RWPE2 (cell line): Measurements from ENCODE around the gene PRMT1.

ENCODE experiments used
- ATAC-seq: fragments of 200-7000 bp; cut with Tn5 transposase; 3 replicates; pipeline ENCODE4 v1.9.1; 2021; ENCODE audit warnings: low read depth
- DNase-seq: peaks from one replicate; pipeline ENCODE4 v3.0.0-alpha.2; 2020; ENCODE audit warnings: low spot score
- H3K27ac ChIP-seq: fragments of 450-650 bp; 2 replicates; pipeline ENCODE4 v1.5.1; 2017; ENCODE audit warnings: mild to moderate bottlenecking; ENCODE audit not compliant: poor library complexity, severe bottlenecking
- H3K27me3 ChIP-seq: fragments of 250-450 bp; sonication (Bioruptor Pico); 2 replicates; pipeline ENCODE4 v1.5.1; 2021; ENCODE audit warnings: mild to moderate bottlenecking, moderate library complexity; ENCODE audit not compliant: insufficient read depth, poor library complexity, severe bottlenecking
- H3K36me3 ChIP-seq: fragments of 250-450 bp; sonication (Bioruptor Pico); 2 replicates; pipeline ENCODE4 v1.5.1; 2020; ENCODE audit warnings: low read depth, mild to moderate bottlenecking, moderate library complexity
- H3K4me1 ChIP-seq: fragments of 250-450 bp; sonication (Bioruptor Pico); 2 replicates; pipeline ENCODE4 v1.5.1; 2021; ENCODE audit warnings: mild to moderate bottlenecking, moderate library complexity; ENCODE audit not compliant: insufficient read depth, poor library complexity, severe bottlenecking
- H3K4me3 ChIP-seq: fragments of 250-450 bp; sonication (Bioruptor Pico); 2 replicates; pipeline ENCODE4 v1.5.1; 2021; ENCODE audit warnings: mild to moderate bottlenecking, moderate library complexity; ENCODE audit not compliant: severe bottlenecking
- H3K9me3 ChIP-seq: fragments of 250-450 bp; sonication (Bioruptor Pico); 2 replicates; pipeline ENCODE4 v1.5.1; 2021; ENCODE audit warnings: mild to moderate bottlenecking, moderate library complexity; ENCODE audit not compliant: severe bottlenecking
- TF ChIP-seq, protein P1 (sequence below): fragments of 450-650 bp; IDR thresholded peaks from one replicate; pipeline ENCODE4 v1.5.1; 2017; ENCODE audit warnings: mild to moderate bottlenecking, moderate library complexity; ENCODE audit not compliant: poor library complexity, severe bottlenecking

The PRMT1 gene

GRCh38 chr19:49651820-49652550 is 25.1 kb upstream of the PRMT1 start:
- ATAC-seq: no peak
- H3K4me1 ChIP-seq: no peaks in the 10 kb centered on the region
- H3K27ac ChIP-seq: no peak overlapping the region
- H3K36me3 ChIP-seq: peaks cover 71% of the 10 kb centered on the region
- TF ChIP-seq, protein P1, sequence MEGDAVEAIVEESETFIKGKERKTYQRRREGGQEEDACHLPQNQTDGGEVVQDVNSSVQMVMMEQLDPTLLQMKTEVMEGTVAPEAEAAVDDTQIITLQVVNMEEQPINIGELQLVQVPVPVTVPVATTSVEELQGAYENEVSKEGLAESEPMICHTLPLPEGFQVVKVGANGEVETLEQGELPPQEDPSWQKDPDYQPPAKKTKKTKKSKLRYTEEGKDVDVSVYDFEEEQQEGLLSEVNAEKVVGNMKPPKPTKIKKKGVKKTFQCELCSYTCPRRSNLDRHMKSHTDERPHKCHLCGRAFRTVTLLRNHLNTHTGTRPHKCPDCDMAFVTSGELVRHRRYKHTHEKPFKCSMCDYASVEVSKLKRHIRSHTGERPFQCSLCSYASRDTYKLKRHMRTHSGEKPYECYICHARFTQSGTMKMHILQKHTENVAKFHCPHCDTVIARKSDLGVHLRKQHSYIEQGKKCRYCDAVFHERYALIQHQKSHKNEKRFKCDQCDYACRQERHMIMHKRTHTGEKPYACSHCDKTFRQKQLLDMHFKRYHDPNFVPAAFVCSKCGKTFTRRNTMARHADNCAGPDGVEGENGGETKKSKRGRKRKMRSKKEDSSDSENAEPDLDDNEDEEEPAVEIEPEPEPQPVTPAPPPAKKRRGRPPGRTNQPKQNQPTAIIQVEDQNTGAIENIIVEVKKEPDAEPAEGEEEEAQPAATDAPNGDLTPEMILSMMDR: no peak
- H3K27me3 ChIP-seq: no peaks in the 10 kb centered on the region
- no peak overlapping the region for H3K4me3 ChIP-seq
- H3K9me3 ChIP-seq: no peaks in the 10 kb centered on the region
- peak; percentile 54 for DNase-seq

DNA sequence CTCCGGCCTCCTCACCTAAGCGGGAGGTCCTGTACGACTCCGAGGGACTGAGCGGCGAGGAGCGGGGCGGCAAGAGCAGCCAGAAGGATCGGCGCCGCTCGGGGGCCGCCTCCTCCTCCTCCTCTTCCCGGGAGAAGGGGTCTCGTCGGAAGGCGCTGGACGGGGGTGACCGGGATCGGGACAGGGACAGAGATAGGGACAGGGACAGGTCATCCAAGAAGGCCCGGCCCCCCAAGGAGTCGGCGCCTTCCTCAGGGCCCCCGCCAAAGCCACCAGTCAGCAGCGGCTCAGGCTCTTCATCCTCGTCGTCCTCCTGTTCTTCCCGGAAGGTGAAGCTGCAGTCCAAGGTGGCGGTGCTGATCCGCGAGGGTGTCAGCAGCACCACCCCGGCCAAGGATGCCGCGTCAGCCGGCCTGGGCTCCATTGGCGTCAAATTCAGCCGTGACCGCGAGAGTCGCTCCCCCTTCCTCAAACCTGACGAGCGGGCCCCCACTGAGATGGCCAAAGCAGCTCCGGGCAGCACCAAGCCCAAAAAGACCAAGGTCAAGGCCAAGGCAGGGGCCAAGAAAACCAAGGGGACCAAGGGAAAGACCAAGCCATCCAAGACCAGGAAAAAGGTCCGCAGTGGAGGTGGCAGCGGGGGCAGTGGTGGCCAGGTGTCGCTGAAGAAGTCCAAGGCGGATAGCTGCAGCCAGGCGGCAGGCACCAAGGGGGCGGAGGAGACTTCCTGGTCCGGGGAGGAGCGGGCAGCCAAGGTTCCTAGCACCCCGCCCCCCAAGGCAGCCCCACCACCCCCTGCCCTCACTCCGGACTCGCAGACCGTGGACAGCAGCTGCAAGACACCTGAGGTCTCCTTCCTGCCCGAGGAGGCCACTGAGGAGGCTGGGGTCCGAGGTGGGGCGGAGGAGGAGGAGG is 24.3 kb upstream of the PRMT1 start:
- Histone ChIP-seq H3K27ac (no peak overlapping the region), H3K4me3 (no peak overlapping the region), H3K4me1 (no peaks in the 10 kb centered on the region), H3K27me3 (no peaks in the 10 kb centered on the region), H3K36me3 (peaks cover 68% of the 10 kb centered on the region), H3K9me3 (no peaks in the 10 kb centered on the region)
- ATAC-seq (no peak), DNase-seq (peak; percentile 66)
- TF ChIP-seq, protein P1: no peak

DNA sequence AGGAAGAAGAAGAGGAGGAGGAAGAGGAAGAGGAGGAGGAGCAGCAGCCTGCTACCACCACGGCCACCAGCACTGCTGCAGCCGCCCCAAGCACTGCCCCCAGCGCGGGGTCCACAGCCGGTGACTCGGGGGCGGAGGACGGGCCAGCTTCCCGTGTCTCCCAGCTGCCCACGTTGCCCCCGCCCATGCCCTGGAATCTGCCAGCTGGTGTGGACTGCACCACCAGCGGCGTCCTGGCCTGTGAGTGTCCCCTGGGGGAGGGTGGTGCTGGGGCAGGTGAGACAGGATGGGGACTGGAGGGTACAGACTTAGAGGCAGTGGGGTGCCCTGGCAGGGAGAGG is 23.6 kb upstream of the PRMT1 start:
- DNase-seq: peak; percentile 63
- no peaks in the 10 kb centered on the region for H3K9me3 ChIP-seq
- H3K4me3 ChIP-seq: no peak overlapping the region
- peaks cover 68% of the 10 kb centered on the region for H3K36me3 ChIP-seq
- no peak for ATAC-seq
- H3K27me3 ChIP-seq: no peaks in the 10 kb centered on the region
- TF ChIP-seq, protein P1: no peak
- H3K27ac ChIP-seq: no peak overlapping the region
- H3K4me1 ChIP-seq: no peaks in the 10 kb centered on the region

DNA sequence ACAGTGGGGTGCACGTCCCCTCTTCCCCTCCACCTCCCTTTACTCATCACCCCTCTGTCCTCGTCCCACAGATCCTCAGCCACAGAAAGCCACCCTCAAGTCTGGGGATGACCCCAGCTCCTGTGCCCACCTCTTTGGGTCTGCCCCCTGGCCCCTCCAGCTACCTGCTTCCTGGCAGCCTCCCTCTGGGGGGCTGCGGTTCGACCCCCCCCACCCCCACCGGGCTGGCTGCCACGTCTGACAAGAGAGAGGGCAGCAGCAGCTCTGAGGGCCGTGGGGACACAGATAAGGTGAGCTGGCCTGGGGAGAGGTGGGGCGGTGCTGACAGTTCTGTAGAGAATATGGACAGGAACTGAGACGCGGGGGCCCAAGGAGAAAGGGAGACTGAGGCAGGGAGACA is 22.5 kb upstream of the PRMT1 start:
- DNase-seq (no peak), ATAC-seq (no peak)
- H3K4me3 ChIP-seq: no peak overlapping the region
- peaks cover 71% of the 10 kb centered on the region for H3K36me3 ChIP-seq
- no peaks in the 10 kb centered on the region for H3K9me3 ChIP-seq
- TF ChIP-seq, protein P1: no peak
- H3K27me3 ChIP-seq: no peaks in the 10 kb centered on the region
- no peak overlapping the region for H3K27ac ChIP-seq
- no peaks in the 10 kb centered on the region for H3K4me1 ChIP-seq
